C4-2B (cell line): ENCODE measurements around the gene CC2D2A.

Source experiments
- ZFX ChIP-seq: fragments of 450-650 bp; IDR thresholded peaks from 2 replicates; pipeline ENCODE4 v1.6.1; 2017
- TF ChIP-seq, protein P1 (sequence below): fragments of 450-650 bp; conservative IDR thresholded peaks from 2 replicates; pipeline ENCODE4 v1.5.1; 2017; ENCODE audit warnings: mild to moderate bottlenecking

DNA sequence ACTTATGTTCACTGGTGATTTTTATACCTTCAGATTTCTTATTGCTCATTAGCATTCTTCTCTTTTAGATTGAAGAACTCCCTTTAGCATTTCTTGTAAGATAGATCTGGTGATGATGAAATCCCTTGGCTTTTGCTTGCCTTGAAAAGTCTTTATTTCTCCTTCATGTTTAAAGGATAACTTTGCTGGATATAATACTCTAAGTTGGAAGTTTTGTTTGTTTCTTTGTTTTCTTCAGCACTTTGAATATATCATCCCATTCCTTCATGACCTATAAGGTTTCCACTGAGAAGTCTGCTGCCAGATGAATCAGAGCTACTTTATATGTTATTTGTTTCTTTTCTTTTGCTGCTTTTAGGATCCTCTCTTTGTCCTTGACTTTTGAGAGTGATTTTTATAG is 18.5 kb downstream of the CC2D2A start:
- TF ChIP-seq, protein P1, sequence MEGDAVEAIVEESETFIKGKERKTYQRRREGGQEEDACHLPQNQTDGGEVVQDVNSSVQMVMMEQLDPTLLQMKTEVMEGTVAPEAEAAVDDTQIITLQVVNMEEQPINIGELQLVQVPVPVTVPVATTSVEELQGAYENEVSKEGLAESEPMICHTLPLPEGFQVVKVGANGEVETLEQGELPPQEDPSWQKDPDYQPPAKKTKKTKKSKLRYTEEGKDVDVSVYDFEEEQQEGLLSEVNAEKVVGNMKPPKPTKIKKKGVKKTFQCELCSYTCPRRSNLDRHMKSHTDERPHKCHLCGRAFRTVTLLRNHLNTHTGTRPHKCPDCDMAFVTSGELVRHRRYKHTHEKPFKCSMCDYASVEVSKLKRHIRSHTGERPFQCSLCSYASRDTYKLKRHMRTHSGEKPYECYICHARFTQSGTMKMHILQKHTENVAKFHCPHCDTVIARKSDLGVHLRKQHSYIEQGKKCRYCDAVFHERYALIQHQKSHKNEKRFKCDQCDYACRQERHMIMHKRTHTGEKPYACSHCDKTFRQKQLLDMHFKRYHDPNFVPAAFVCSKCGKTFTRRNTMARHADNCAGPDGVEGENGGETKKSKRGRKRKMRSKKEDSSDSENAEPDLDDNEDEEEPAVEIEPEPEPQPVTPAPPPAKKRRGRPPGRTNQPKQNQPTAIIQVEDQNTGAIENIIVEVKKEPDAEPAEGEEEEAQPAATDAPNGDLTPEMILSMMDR: no peak
- TF ChIP-seq ZFX: no peak
